Cerebellar cortex (tissue), 1 donor: ENCODE results near the gene ARRDC1.
"Not testable (repeated sequence)": the region's sequence is repeated elsewhere in the genome, so short reads cannot be mapped to it uniquely, and the experiment has no call there.

Source experiments
- DNase-seq: peaks from one replicate; pipeline ENCODE4 v3.0.0-alpha.2; 2015; ENCODE audit warnings: low spot score

The ARRDC1 gene

GRCh38 chr9:137583957-137584356 lies 21.5 kb upstream of the ARRDC1 start:
- DNase-seq: no peak

GRCh38 chr9:137586854-137587253 lies 18.6 kb upstream of the ARRDC1 start:
- no peak for DNase-seq

GRCh38 chr9:137588311-137588710 lies 17.2 kb upstream of the ARRDC1 start:
- no peak for DNase-seq

GRCh38 chr9:137588891-137589290 lies 16.6 kb upstream of the ARRDC1 start:
- DNase-seq: no peak

GRCh38 chr9:137589441-137590122 lies 15.9 kb upstream of the ARRDC1 start:
- DNase-seq: no peak

GRCh38 chr9:137590123-137590468 lies 15.4 kb upstream of the ARRDC1 start:
- no peak for DNase-seq

GRCh38 chr9:137590469-137591383 lies 14.8 kb upstream of the ARRDC1 start, which contains the start of gene ZMYND19:
TSS of gene ZMYND19 (minus strand) at chr9:137590512. CDS start at chr9:137590263, 249 bp downstream.
- DNase-seq: peak; percentile 78

- DNase-seq: no peak
These were observed 12.7 kb upstream of the ARRDC1 start for GRCh38 chr9:137592767-137593166.

- no peak for DNase-seq
These were observed 12.3 kb upstream of the ARRDC1 start for GRCh38 chr9:137593176-137593575.

- DNase-seq: not testable (repeated sequence)
These were observed 8.9 kb upstream of the ARRDC1 start for GRCh38 chr9:137596577-137596976.

- DNase-seq: no peak
These were observed 6.5 kb upstream of the ARRDC1 start for GRCh38 chr9:137598943-137599342.

- no peak for DNase-seq
These were observed 2.8 kb upstream of the ARRDC1 start for GRCh38 chr9:137602661-137603060.

GRCh38 chr9:137603879-137604278 lies 1.6 kb upstream of the ARRDC1 start:
- DNase-seq: no peak

GRCh38 chr9:137604345-137605086 lies 970 bp upstream of the ARRDC1 start:
- DNase-seq: no peak

- DNase-seq: no peak
These were observed 627 bp downstream of the ARRDC1 start for GRCh38 chr9:137606005-137606621.

GRCh38 chr9:137606734-137607138 lies 1.2 kb downstream of the ARRDC1 start:
- DNase-seq: no peak

- no peak for DNase-seq
These were observed 1.8 kb downstream of the ARRDC1 start for GRCh38 chr9:137607141-137607857.

GRCh38 chr9:137610944-137611343 lies 5.5 kb downstream of the ARRDC1 start:
- DNase-seq: no peak

GRCh38 chr9:137611623-137612609 lies 6.4 kb downstream of the ARRDC1 start:
- DNase-seq: no peak

GRCh38 chr9:137612741-137613142 lies 7.3 kb downstream of the ARRDC1 start:
- no peak for DNase-seq
